CD8-positive, alpha-beta memory T cell (primary cell): Measurements from ENCODE around the gene RCCD1. TPM values are rescaled to one million over a fixed set of nuclear protein-coding genes. Genes with fewer than 3 reads are reported as not detected.

Experiments used
- CTCF ChIA-PET: fragments of 350-600 bp; sonication (Branson Sonifier 250); formaldehyde crosslinking; loops from one replicate; lab custom pipeline; 2021; ENCODE audit warnings: antibody characterized with exemption; lab: Charles Lee
- POLR2A ChIA-PET: fragments of 350-600 bp; sonication (Branson Sonifier 250); formaldehyde crosslinking; loops from one replicate; lab custom pipeline; 2021; ENCODE audit warnings: antibody characterized with exemption; lab: Charles Lee
- DNase-seq, 5 donors: peaks; one replicate each; pipeline versions ENCODE4 v3.0.0 to v3.0.0-alpha.2; 2020 to 2022; ENCODE audit warnings: mixed read lengths in 1 of 5
- H3K27ac ChIP-seq: one replicate; pipeline ENCODE4 v1.7.0; 2013; ENCODE audit warnings: low read depth, mild to moderate bottlenecking, low read length, moderate library complexity
- H3K27me3 ChIP-seq: 2 replicates; pipeline ENCODE4 v1.7.0; 2013; ENCODE audit warnings: low read length, mild to moderate bottlenecking; ENCODE audit not compliant: insufficient read depth, poor library complexity, severe bottlenecking
- H3K36me3 ChIP-seq: 2 replicates; pipeline ENCODE4 v1.7.0; 2013; ENCODE audit warnings: mild to moderate bottlenecking, low read length, moderate library complexity; ENCODE audit not compliant: insufficient read depth
- H3K4me1 ChIP-seq: 2 replicates; pipeline ENCODE4 v1.7.0; 2013; ENCODE audit warnings: mild to moderate bottlenecking, low read length, moderate library complexity; ENCODE audit not compliant: insufficient read depth
- H3K4me3 ChIP-seq: 2 replicates; pipeline ENCODE4 v1.7.0; 2013; ENCODE audit warnings: mild to moderate bottlenecking, low read length
- H3K9me3 ChIP-seq: 2 replicates; pipeline ENCODE4 v1.7.0; 2013; ENCODE audit warnings: mild to moderate bottlenecking, low read length
- H3K27ac Mint-ChIP-seq, 8 donors: one replicate each; pipeline ENCODE4 v1.8.0; 2020 to 2021; ENCODE audit warnings: mixed read lengths in 8 of 8, mild to moderate bottlenecking in 6 of 8, inconsistent platforms in 3 of 8, moderate library complexity in 3 of 8
- H3K27me3 Mint-ChIP-seq, 2 donors: one replicate each; pipeline ENCODE4 v1.8.0; 2020 to 2021; ENCODE audit warnings: mixed read lengths in 2 of 2, mild to moderate bottlenecking in 1 of 2, moderate library complexity in 1 of 2
- H3K36me3 Mint-ChIP-seq, 3 donors: one replicate each; pipeline ENCODE4 v1.8.0; 2020 to 2021; ENCODE audit warnings: mixed read lengths in 3 of 3, inconsistent platforms in 1 of 3, mild to moderate bottlenecking in 1 of 3
- H3K4me1 Mint-ChIP-seq, 3 donors: one replicate each; pipeline ENCODE4 v1.8.0; 2020 to 2021; ENCODE audit warnings: mixed read lengths in 3 of 3, inconsistent platforms in 1 of 3, mild to moderate bottlenecking in 1 of 3
- H3K4me3 Mint-ChIP-seq, 7 donors: one replicate each; pipeline ENCODE4 v1.8.0; 2020 to 2021; ENCODE audit warnings: mixed read lengths in 7 of 7, mild to moderate bottlenecking in 6 of 7, moderate library complexity in 4 of 7, inconsistent platforms in 2 of 7
- H3K9me3 Mint-ChIP-seq, 5 donors: one replicate each; pipeline ENCODE4 v1.8.0; 2020 to 2022; ENCODE audit warnings: mixed read lengths in 5 of 5, mild to moderate bottlenecking in 3 of 5, moderate library complexity in 2 of 5, inconsistent platforms in 1 of 5
- polyA plus RNA-seq: library from polyadenylated mRNA; unstranded; fragments of 300-500 nt; fragmentation: Illumina TruSeq; gene quantifications from one replicate; pipeline ENCODE4 v1.2.3, GENCODE V29; 2021
- total RNA-seq, 2 experiments: library from RNA; stranded (reverse); gene quantifications; one replicate each; pipeline ENCODE4 v1.2.3, GENCODE V29; 2021

RCCD1 gene
- total and polyA plus RNA-seq, 3 experiments from 2014 or later: 2.6 to 21.7 (median 20.9) TPM

DNA sequence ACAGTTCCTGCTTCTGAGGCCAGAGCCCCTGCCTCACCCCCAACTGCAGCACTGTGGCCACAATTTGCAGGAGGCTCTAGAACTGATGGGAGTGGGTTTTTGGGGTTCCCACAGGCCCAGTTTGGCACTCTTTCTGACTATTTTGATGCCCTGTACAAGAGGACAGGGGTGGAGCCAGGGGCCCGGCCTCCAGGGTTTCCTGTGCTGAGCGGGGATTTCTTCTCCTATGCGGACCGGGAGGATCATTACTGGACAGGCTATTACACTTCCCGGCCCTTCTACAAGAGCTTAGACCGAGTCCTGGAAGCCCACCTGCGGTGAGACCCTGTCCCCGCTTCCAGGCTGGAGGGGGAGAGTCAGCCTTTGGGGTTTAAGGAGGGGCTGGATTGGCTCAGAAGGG lies 44.7 kb upstream of the RCCD1 start:
- no peaks in the 10 kb centered on the region for H3K9me3 ChIP-seq
- ChIA-PET CTCF (interaction anchor here (14.4 kb wide), 1 partner anchor 22 kb away, joined by 251 read pairs; the partner anchor contains the start of genes HDDC3 and UNC45A), POLR2A (interaction anchor here (0.7 kb wide), 2 partner anchors 21 to 201 kb away, joined by 5 to 7 read pairs; no protein-coding TSS in a partner anchor)
- peak overlapping the region in 1 of 8 donors; percentile 70 for H3K27ac Mint-ChIP-seq
- H3K4me3 Mint-ChIP-seq: no peak overlapping the region
- H3K36me3 Mint-ChIP-seq: peaks cover 7 to 97% (median 16%) of the 10 kb centered on the region in 3 donors
- no peaks in the 10 kb centered on the region for H3K4me1 ChIP-seq
- H3K27me3 Mint-ChIP-seq: no peaks in the 10 kb centered on the region
- no peak overlapping the region for H3K4me3 ChIP-seq
- no peak for DNase-seq
- H3K27me3 ChIP-seq: no peaks in the 10 kb centered on the region
- H3K27ac ChIP-seq: no peak overlapping the region
- H3K4me1 Mint-ChIP-seq: peaks cover 0 to 11% (median 4%) of the 10 kb centered on the region in 3 donors
- H3K36me3 ChIP-seq: peaks cover 79% of the 10 kb centered on the region
- H3K9me3 Mint-ChIP-seq: no peaks in the 10 kb centered on the region

GRCh38 chr15:90910441-90911301 lies 44.0 kb upstream of the RCCD1 start:
- DNase-seq: no peak
- Mint-ChIP-seq H3K36me3 (peaks cover 5 to 97% (median 12%) of the 10 kb centered on the region in 3 donors), H3K4me3 (no peak overlapping the region), H3K27me3 (no peaks in the 10 kb centered on the region), H3K4me1 (peaks cover 0 to 5% (median 0%) of the 10 kb centered on the region in 3 donors), H3K9me3 (no peaks in the 10 kb centered on the region), H3K27ac (peak overlapping the region in 1 of 8 donors; percentile 27)
- Histone ChIP-seq H3K4me1 (no peaks in the 10 kb centered on the region), H3K4me3 (no peak overlapping the region), H3K27ac (no peak overlapping the region), H3K9me3 (no peaks in the 10 kb centered on the region), H3K27me3 (no peaks in the 10 kb centered on the region), H3K36me3 (peaks cover 77% of the 10 kb centered on the region)
- ChIA-PET POLR2A (no interaction called here), CTCF (interaction anchor here (1.1 to 14.4 kb wide), 3 partner anchors 9 to 24 kb away, joined by 4 to 251 read pairs (median 5); partner anchors contain the start of genes HDDC3 and UNC45A)

DNA sequence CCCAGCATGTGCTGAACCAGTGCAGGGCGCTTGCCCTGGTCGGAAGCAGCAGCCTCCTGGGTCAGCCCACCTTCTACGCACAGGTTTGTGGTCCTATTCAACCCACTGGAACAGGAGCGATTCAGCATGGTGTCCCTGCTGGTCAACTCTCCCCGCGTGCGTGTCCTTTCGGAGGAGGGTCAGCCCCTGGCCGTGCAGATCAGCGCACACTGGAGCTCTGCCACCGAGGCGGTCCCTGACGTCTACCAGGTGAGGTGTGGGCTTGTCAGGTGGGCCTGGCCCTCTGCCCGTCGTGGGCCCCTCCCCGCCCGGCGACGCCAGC lies 43.4 kb upstream of the RCCD1 start:
- Mint-ChIP-seq H3K36me3 (peaks cover 0 to 97% (median 12%) of the 10 kb centered on the region in 3 donors), H3K27me3 (no peaks in the 10 kb centered on the region), H3K4me1 (no peaks in the 10 kb centered on the region), H3K27ac (no peak overlapping the region), H3K9me3 (no peaks in the 10 kb centered on the region), H3K4me3 (no peak overlapping the region)
- no peak for DNase-seq
- H3K9me3 ChIP-seq: no peaks in the 10 kb centered on the region
- peaks cover 74% of the 10 kb centered on the region for H3K36me3 ChIP-seq
- H3K27me3 ChIP-seq: no peaks in the 10 kb centered on the region
- H3K4me1 ChIP-seq: no peaks in the 10 kb centered on the region
- POLR2A ChIA-PET: no interaction called here
- no peak overlapping the region for H3K27ac ChIP-seq
- CTCF ChIA-PET: interaction anchor here (1.1 to 1.4 kb wide), 2 partner anchors 10 to 25 kb away, joined by 4 to 5 read pairs; no protein-coding TSS in a partner anchor
- no peak overlapping the region for H3K4me3 ChIP-seq

- ChIA-PET CTCF (interaction anchor here (1.1 to 1.4 kb wide), 2 partner anchors 10 to 26 kb away, joined by 4 to 5 read pairs; no protein-coding TSS in a partner anchor), POLR2A (no interaction called here)
- Histone ChIP-seq H3K27me3 (no peaks in the 10 kb centered on the region), H3K36me3 (peaks cover 74% of the 10 kb centered on the region), H3K4me3 (no peak overlapping the region), H3K27ac (no peak overlapping the region), H3K9me3 (no peaks in the 10 kb centered on the region), H3K4me1 (no peaks in the 10 kb centered on the region)
- Mint-ChIP-seq H3K9me3 (no peaks in the 10 kb centered on the region), H3K27me3 (peaks cover 0 to 1% of the 10 kb centered on the region in 2 donors), H3K4me3 (no peak overlapping the region), H3K36me3 (peaks cover under 1 to 97% (median 17%) of the 10 kb centered on the region in 3 donors), H3K27ac (no peak overlapping the region), H3K4me1 (no peaks in the 10 kb centered on the region)
- DNase-seq: no peak
These were observed 42.5 kb upstream of the RCCD1 start for GRCh38 chr15:90911906-90912769.

GRCh38 chr15:90912770-90913075 lies 42.0 kb upstream of the RCCD1 start:
- no peaks in the 10 kb centered on the region for H3K9me3 ChIP-seq
- H3K4me1 ChIP-seq: no peaks in the 10 kb centered on the region
- Mint-ChIP-seq H3K36me3 (peaks cover 4 to 97% (median 18%) of the 10 kb centered on the region in 3 donors), H3K4me1 (no peaks in the 10 kb centered on the region), H3K9me3 (no peaks in the 10 kb centered on the region), H3K4me3 (no peak overlapping the region), H3K27me3 (peaks cover 0 to 4% of the 10 kb centered on the region in 2 donors), H3K27ac (no peak overlapping the region)
- H3K36me3 ChIP-seq: peaks cover 72% of the 10 kb centered on the region
- ChIA-PET POLR2A (no interaction called here), CTCF (interaction anchor here (2.5 kb wide), 1 partner anchor 11 kb away, joined by 13 read pairs; the partner anchor contains the start of gene MAN2A2)
- H3K27ac ChIP-seq: no peak overlapping the region
- DNase-seq: no peak
- H3K27me3 ChIP-seq: no peaks in the 10 kb centered on the region
- no peak overlapping the region for H3K4me3 ChIP-seq

DNA sequence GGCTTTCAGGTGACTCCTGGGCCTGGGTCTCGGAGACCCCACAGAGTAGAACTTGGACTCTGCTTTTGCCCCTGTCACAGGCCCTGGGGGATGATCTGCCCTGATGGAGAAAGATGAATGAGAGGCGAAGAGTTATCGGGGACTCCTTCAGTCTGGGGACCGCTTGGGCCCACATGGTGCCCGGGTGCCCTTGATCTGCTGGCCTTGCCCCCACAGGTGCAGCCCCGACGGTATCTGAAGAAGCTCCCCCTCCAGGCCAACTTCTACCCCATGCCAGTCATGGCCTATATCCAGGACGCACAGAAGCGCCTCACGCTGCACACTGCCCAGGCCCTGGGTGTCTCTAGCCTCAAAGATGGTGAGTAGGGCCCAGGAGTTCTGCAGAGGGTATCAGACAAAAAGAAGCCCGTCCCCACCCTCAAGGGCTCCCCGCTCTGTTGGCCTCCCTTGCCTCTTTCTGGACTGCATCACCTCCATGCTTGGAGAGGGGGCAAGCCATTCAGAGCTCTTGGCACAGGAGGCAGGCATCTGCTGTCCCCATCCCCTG lies 41.2 kb upstream of the RCCD1 start:
- ChIA-PET CTCF (interaction anchor here (1.1 to 2.5 kb wide), 4 partner anchors 8 to 19 kb away, joined by 3 to 13 read pairs (median 8); partner anchors contain the start of genes HDDC3 and MAN2A2), POLR2A (interaction anchor here (2.0 kb wide), 1 partner anchor 18 kb away, joined by 4 read pairs; no protein-coding TSS in a partner anchor)
- Mint-ChIP-seq H3K4me3 (no peak overlapping the region), H3K27me3 (peaks cover 0 to 4% of the 10 kb centered on the region in 2 donors), H3K4me1 (no peaks in the 10 kb centered on the region), H3K27ac (no peak overlapping the region), H3K9me3 (no peaks in the 10 kb centered on the region), H3K36me3 (peaks cover 4 to 98% (median 17%) of the 10 kb centered on the region in 3 donors)
- H3K27ac ChIP-seq: no peak overlapping the region
- peaks cover 74% of the 10 kb centered on the region for H3K36me3 ChIP-seq
- no peak overlapping the region for H3K4me3 ChIP-seq
- no peak for DNase-seq
- H3K27me3 ChIP-seq: no peaks in the 10 kb centered on the region
- H3K4me1 ChIP-seq: no peaks in the 10 kb centered on the region
- H3K9me3 ChIP-seq: no peaks in the 10 kb centered on the region

DNA sequence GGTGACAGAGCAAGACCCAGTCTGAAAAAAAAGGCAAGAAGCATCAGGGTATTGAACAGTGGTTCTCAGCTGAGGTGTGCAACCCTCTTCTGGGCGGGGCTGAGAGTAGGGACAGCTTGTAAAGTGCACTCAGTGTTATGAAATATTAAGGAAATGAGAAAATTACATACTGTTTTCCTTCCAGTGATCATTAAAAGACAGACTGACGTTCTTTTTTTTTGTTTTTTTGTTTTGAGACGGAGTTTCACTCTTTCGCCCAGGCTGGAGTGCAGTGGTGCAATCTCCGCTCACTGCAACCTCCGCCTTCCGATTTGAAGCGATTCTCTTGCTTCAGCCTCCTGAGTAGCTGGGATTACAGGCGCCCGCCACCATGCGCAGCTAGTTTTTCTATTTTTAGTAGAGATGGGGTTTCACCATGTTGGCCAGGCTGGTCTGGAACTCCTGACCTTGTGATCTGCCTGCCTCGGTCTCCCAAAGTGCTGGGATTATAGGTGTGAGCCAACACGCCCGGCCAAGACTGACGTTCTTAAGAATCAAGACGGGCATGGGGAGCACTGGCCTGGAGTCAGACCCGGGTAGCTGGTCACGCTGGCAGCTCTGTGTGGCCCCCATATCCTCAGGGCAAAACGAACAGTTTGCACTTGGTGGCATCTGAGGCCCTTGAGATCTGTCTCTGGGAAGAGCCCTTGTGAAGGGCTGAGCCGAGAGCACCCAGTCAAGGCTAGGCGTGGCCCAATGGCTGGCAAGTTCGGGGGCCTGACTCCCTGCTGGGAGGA lies 40.2 kb upstream of the RCCD1 start:
- CTCF ChIA-PET: interaction anchor here (1.1 to 2.5 kb wide), 4 partner anchors 9 to 18 kb away, joined by 3 to 13 read pairs (median 8); partner anchors contain the start of genes HDDC3 and MAN2A2
- Histone ChIP-seq H3K9me3 (no peaks in the 10 kb centered on the region), H3K27me3 (no peaks in the 10 kb centered on the region), H3K36me3 (peaks cover 80% of the 10 kb centered on the region), H3K27ac (no peak overlapping the region), H3K4me1 (no peaks in the 10 kb centered on the region), H3K4me3 (no peak overlapping the region)
- no peak for DNase-seq
- POLR2A ChIA-PET: interaction anchor here (1.3 to 2.0 kb wide), 2 partner anchors 16 to 17 kb away, joined by 4 read pairs; no protein-coding TSS in a partner anchor
- Mint-ChIP-seq H3K27ac (no peak overlapping the region), H3K4me1 (no peaks in the 10 kb centered on the region), H3K9me3 (no peaks in the 10 kb centered on the region), H3K27me3 (peaks cover 0 to 4% of the 10 kb centered on the region in 2 donors), H3K4me3 (no peak overlapping the region), H3K36me3 (peaks cover 4 to 98% (median 18%) of the 10 kb centered on the region in 3 donors)
